ENCODE data around the gene SH2D2A. TPM values are rescaled to one million over a fixed set of nuclear protein-coding genes. Genes with fewer than 3 reads are reported as not detected.

Gene SH2D2A
- total and polyA plus RNA-seq, 9 of the 15 experiments (the other 6 are each of a cell fraction or from before 2014, with no cell fraction given), result 0.89 to 33.6 (median 6.9) TPM

GRCh38 chr1:156816561-156817328 is at the start of gene SH2D2A (continued):
- TF ChIP-seq NCOA1 (IDR thresholded peaks at IDR 0.05; ENCODE audit: low read depth), result peak; percentile 72; the same call in 1 of the 2 replicates
- TF ChIP-seq HDAC3 (IDR thresholded peaks at IDR 0.05; ENCODE audit: borderline replicate concordance, partially characterized antibody), result no peak
- no peak for TF ChIP-seq UBTF (IDR thresholded peaks at IDR 0.05; ENCODE audit: borderline replicate concordance in 1 of 2, low read depth in 2 of 2, low read length in 2 of 2)
- peak; percentile 16; the same call in 1 of the 2 replicates for TF ChIP-seq ZBTB2 (IDR thresholded peaks at IDR 0.05)
- TF ChIP-seq HLTF (IDR thresholded peaks at IDR 0.05), result no peak
- TF ChIP-seq LEF1 (IDR thresholded peaks at IDR 0.05), result peak; percentile 44; the same call in 1 of the 2 replicates
- TF ChIP-seq MAZ (CRISPR knock-in tag; conservative IDR thresholded peaks at IDR 0.05 in 1 of 2, IDR thresholded peaks at IDR 0.05 in 1 of 2), result peak; percentile 21 to 72; a peak in 2 of 4 replicates
- TF ChIP-seq ZNF449 (CRISPR knock-in tag; IDR thresholded peaks at IDR 0.05), result no peak
- no peak for TF ChIP-seq ZNF124 (CRISPR knock-in tag; IDR thresholded peaks at IDR 0.05)
- no peak for TF ChIP-seq ARHGAP35 (IDR thresholded peaks at IDR 0.05; ENCODE audit: partially characterized antibody)
- TF ChIP-seq SUPT5H (IDR thresholded peaks at IDR 0.05), result peak; percentile 53; the same call in 1 of the 2 replicates
- TF ChIP-seq ZNF408 (CRISPR knock-in tag; IDR thresholded peaks at IDR 0.05; ENCODE audit: low read depth), result no peak
- TF ChIP-seq SIX5 (IDR thresholded peaks at IDR 0.05; ENCODE audit: borderline replicate concordance in 1 of 2, insufficient read depth in 1 of 2, low read depth in 1 of 2, low read length in 2 of 2), result no peak
- TF ChIP-seq TFAP4 (CRISPR knock-in tag; IDR thresholded peaks at IDR 0.05; ENCODE audit: borderline replicate concordance), result peak; percentile 64; the same call in 1 of the 2 replicates
- TF ChIP-seq PHB2 (IDR thresholded peaks at IDR 0.05; ENCODE audit: low read depth), result no peak
- TF ChIP-seq DPF2 (IDR thresholded peaks at IDR 0.05), result peak; percentile 71
- TF ChIP-seq MTA1 (IDR thresholded peaks at IDR 0.05; ENCODE audit: borderline replicate concordance), result peak; percentile 61
- TF ChIP-seq GATAD2B (IDR thresholded peaks at IDR 0.05; ENCODE audit: borderline replicate concordance), result peak; percentile 48; the same call in 1 of the 2 replicates
- no peak for TF ChIP-seq ZBTB8A (IDR thresholded peaks at IDR 0.05; ENCODE audit: partially characterized antibody)
- peak; percentile 82 for TF ChIP-seq ZBTB12 (CRISPR knock-in tag; IDR thresholded peaks at IDR 0.05)

All from K562 (cell line).